ENCODE results near the gene RNF144A.
"Not testable (repeated sequence)": the region's sequence is repeated elsewhere in the genome, so short reads cannot be mapped to it uniquely, and the experiment has no call there.

The RNF144A gene

GRCh38 chr2:6885968-6886367, 31.2 kb upstream of the RNF144A start:
- no peaks in the 10 kb centered on the region for H3K9me3 Mint-ChIP-seq
- DNase-seq, result no peak
- H3K4me3 Mint-ChIP-seq, result no peak overlapping the region
- no peak for ATAC-seq (replicated peaks)
- no peak overlapping the region for H3K27ac Mint-ChIP-seq
- peaks cover 0 to 9% of the 10 kb centered on the region in 2 donors for H3K27me3 Mint-ChIP-seq
- no peaks in the 10 kb centered on the region for H3K36me3 Mint-ChIP-seq (ENCODE audit: insufficient read depth)
- peaks cover 2% of the 10 kb centered on the region in 2 donors for H3K4me1 Mint-ChIP-seq (ENCODE audit: low read depth in 2 of 2)

GRCh38 chr2:6887751-6888192, 29.4 kb upstream of the RNF144A start:
- H3K9me3 Mint-ChIP-seq, result no peaks in the 10 kb centered on the region
- peaks cover 0 to 9% of the 10 kb centered on the region in 2 donors for H3K27me3 Mint-ChIP-seq
- H3K27ac Mint-ChIP-seq, result no peak overlapping the region
- H3K36me3 Mint-ChIP-seq (ENCODE audit: insufficient read depth), result no peaks in the 10 kb centered on the region
- no peak overlapping the region for H3K4me3 Mint-ChIP-seq
- DNase-seq (no peak), ATAC-seq (replicated peaks) (no peak)
- H3K4me1 Mint-ChIP-seq (ENCODE audit: low read depth in 2 of 2), result no peaks in the 10 kb centered on the region

DNA sequence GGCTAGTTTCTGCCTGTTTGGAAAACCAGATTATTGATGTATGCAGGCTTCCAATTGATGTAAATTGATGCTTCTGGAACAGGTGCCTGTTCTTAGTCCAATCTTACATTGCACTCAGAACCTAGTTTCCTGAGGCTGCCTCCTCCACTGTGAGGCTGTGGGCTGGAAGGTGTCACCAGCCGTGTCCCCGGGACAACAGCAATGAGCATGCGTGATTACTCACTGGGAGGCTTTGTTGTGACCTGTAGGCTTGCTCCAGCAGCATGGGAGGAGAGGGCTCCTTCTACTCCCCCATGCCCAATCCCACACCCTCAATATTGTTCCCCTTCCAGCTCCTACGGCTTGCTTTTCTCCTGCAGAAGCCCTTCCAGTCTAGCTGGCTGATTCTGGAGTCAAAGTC, 28.5 kb upstream of the RNF144A start:
- Mint-ChIP-seq H3K4me1 (ENCODE audit: low read depth in 2 of 2) (no peaks in the 10 kb centered on the region), H3K9me3 (no peaks in the 10 kb centered on the region), H3K4me3 (no peak overlapping the region), H3K27ac (no peak overlapping the region), H3K27me3 (peaks cover 0 to 8% of the 10 kb centered on the region in 2 donors), H3K36me3 (ENCODE audit: insufficient read depth) (no peaks in the 10 kb centered on the region)
- ATAC-seq (replicated peaks), result no peak
- no peak for DNase-seq

DNA sequence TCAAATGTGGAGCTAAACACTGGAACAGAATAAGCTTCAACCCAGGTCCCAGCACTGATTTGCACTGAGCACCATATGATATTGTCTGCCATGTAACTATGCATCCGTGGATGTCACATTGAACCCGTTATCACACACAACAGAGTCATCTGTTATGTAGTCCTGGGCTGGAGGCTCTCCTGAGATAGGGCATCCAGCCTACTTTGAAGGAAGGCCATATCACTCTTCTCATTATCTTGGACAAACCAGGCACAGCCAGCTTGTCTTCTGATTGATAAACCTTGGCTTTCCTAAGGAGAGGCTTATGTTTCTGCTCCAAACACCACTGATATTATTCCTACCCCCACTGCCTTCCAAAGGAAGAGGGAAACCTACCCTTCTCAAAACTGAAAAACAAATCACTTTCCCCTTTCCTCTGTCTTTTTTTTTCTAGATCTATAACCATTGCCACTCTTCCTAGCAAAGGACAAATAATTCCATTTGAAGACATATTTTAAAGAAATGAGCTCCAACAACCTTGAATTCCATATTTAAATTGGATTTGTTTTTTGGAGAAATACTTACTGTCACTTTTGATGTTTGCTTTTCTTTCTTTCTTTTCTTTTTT, 23.2 kb upstream of the RNF144A start:
- Mint-ChIP-seq H3K36me3 (ENCODE audit: insufficient read depth) (peaks cover 6% of the 10 kb centered on the region), H3K4me3 (no peak overlapping the region), H3K4me1 (ENCODE audit: low read depth in 2 of 2) (peaks cover 0 to 1% of the 10 kb centered on the region in 2 donors), H3K27me3 (no peaks in the 10 kb centered on the region), H3K9me3 (no peaks in the 10 kb centered on the region), H3K27ac (no peak overlapping the region)
- DNase-seq, result no peak
- ATAC-seq (replicated peaks), result no peak

- ATAC-seq (replicated peaks), result peak; percentile 49
- H3K36me3 Mint-ChIP-seq (ENCODE audit: insufficient read depth), result peaks cover 6% of the 10 kb centered on the region
Measured at GRCh38 chr2:6896930-6897759, 20.1 kb upstream of the RNF144A start.

DNA sequence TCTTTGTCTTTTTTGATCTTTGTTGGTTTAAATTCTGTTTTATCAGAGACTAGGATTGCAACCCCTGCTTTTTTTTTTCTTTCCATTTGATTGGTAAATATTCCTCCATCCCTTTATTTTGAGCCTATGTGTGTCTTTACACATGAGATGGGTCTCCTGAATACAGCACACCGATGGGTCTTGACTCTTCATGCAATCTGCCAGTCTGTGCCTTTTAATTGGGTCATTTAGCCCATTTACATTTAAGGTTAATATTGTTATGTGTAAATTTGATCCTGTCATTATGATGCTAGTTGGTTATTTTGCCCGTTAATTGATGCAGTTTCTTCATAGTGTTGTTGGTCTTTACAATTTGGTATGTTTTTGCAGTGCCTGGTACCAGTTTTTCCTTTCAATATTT, 14.6 kb upstream of the RNF144A start:
- DNase-seq; H3K36me3 Mint-ChIP-seq (ENCODE audit: insufficient read depth); H3K27ac Mint-ChIP-seq; H3K4me3 Mint-ChIP-seq; H3K27me3 Mint-ChIP-seq; H3K9me3 Mint-ChIP-seq; ATAC-seq (replicated peaks): not testable (repeated sequence)
- H3K4me1 Mint-ChIP-seq (ENCODE audit: low read depth in 2 of 2), result peaks cover 12 to 23% of the 10 kb centered on the region in 2 donors

More at GRCh38 chr2:6896930-6897759, 20.1 kb upstream of the RNF144A start:
- Mint-ChIP-seq H3K27ac (no peak overlapping the region), H3K4me3 (no peak overlapping the region), H3K27me3 (no peaks in the 10 kb centered on the region), H3K9me3 (peaks cover 0 to 2% of the 10 kb centered on the region in 2 donors), H3K4me1 (ENCODE audit: low read depth in 2 of 2) (peaks cover 1 to 3% of the 10 kb centered on the region in 2 donors)
- DNase-seq, result no peak

GRCh38 chr2:6905668-6906067, 11.5 kb upstream of the RNF144A start:
- H3K4me3 Mint-ChIP-seq, result no peak overlapping the region
- no peak overlapping the region for H3K27ac Mint-ChIP-seq
- ATAC-seq (replicated peaks) (no peak), DNase-seq (no peak)
- H3K4me1 Mint-ChIP-seq (ENCODE audit: low read depth in 2 of 2), result peaks cover 36 to 54% of the 10 kb centered on the region in 2 donors
- no peaks in the 10 kb centered on the region for H3K27me3 Mint-ChIP-seq
- peaks cover 0 to 7% of the 10 kb centered on the region in 2 donors for H3K9me3 Mint-ChIP-seq
- H3K36me3 Mint-ChIP-seq (ENCODE audit: insufficient read depth), result no peaks in the 10 kb centered on the region

DNA sequence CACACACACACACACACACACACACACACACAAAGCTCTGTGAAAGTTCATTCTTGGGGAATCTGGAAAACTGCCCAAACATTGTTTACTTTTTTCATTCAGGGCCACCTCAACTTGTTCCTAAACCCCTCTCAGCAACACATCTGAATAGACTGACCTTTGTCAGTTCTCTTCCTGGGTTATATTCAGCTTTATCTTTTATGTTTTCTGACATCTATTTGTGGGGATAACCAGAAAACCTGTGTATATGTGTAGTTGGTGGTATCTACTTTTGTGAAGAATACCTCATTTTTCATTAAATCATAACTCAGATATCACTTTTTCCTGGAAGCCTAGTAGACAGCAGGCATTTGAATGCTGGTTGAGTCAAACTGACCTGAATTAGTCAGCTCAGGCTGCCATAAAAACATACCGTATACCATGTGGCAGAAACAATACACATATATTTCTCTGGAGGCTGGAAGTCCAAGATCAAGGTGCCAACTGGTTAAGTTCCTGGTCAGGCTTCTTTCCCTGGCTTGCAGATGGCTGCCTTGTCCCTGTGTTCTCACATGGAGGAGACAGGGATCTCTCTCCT, 11.0 kb upstream of the RNF144A start:
- H3K9me3 Mint-ChIP-seq, result peaks cover 0 to 7% of the 10 kb centered on the region in 2 donors
- ATAC-seq (replicated peaks), result no peak
- H3K4me1 Mint-ChIP-seq (ENCODE audit: low read depth in 2 of 2), result peaks cover 40 to 60% of the 10 kb centered on the region in 2 donors
- H3K27ac Mint-ChIP-seq, result no peak overlapping the region
- DNase-seq, result no peak
- H3K4me3 Mint-ChIP-seq, result no peak overlapping the region
- H3K36me3 Mint-ChIP-seq (ENCODE audit: insufficient read depth), result no peaks in the 10 kb centered on the region
- H3K27me3 Mint-ChIP-seq, result no peaks in the 10 kb centered on the region

DNA sequence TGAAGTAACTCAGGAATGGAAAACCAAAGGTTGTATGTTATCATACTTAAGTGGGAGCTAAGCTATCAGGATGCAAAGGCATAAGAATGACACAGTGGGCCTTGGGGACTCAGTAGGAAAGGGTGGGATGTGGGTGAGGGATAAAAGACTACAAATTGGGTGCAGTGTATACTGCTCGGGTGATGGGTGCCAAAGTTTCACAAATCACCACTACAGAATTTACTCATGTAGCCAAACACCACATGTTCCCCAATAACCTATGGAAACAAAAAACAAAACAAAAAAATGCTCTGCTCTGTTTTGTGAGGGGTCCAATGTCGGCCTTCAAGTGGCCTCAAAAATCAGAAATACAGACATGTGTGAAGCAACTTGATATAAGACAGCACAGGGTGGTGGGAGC, 8.9 kb upstream of the RNF144A start:
- Mint-ChIP-seq H3K27ac (peak overlapping the region; percentile 36 to 90), H3K4me3 (no peak overlapping the region), H3K9me3 (peaks cover 0 to 2% of the 10 kb centered on the region in 2 donors), H3K4me1 (ENCODE audit: low read depth in 2 of 2) (peaks cover 52 to 73% of the 10 kb centered on the region in 2 donors), H3K27me3 (no peaks in the 10 kb centered on the region), H3K36me3 (ENCODE audit: insufficient read depth) (no peaks in the 10 kb centered on the region)
- no peak for ATAC-seq (replicated peaks)
- DNase-seq, result no peak

GRCh38 chr2:6909431-6910385, 7.5 kb upstream of the RNF144A start:
- Mint-ChIP-seq H3K4me1 (ENCODE audit: low read depth in 2 of 2) (peaks cover 61 to 83% of the 10 kb centered on the region in 2 donors), H3K9me3 (no peaks in the 10 kb centered on the region), H3K27ac (peak overlapping the region; percentile 36 to 90), H3K4me3 (peak overlapping the region; percentile 46 to 74), H3K36me3 (ENCODE audit: insufficient read depth) (no peaks in the 10 kb centered on the region), H3K27me3 (no peaks in the 10 kb centered on the region)
- peak; percentile 24 to 51 (median 26) for DNase-seq
- ATAC-seq (replicated peaks), result peak; percentile 98

DNA sequence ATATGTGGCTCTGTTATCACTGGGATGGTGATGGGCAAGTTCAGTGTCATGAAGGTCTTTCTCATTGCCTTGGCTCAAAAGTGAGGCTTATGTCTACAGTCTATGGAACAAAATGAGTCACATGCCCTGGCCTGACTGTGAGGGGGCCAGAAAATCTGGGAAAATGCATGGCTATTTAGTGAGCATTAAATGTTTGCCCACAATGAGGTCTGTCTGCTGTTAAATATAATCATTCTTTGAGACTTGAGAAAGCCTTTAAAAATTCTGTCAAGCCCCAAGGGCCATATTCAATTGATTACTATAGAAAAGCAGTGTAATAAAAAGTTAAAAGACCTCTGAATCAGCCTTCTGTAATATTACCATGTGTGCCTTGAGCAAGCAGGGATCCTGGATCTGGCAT, 5.5 kb upstream of the RNF144A start:
- ATAC-seq (replicated peaks) (no peak), DNase-seq (no peak)
- H3K27me3 Mint-ChIP-seq, result no peaks in the 10 kb centered on the region
- no peaks in the 10 kb centered on the region for H3K36me3 Mint-ChIP-seq (ENCODE audit: insufficient read depth)
- no peaks in the 10 kb centered on the region for H3K9me3 Mint-ChIP-seq
- peak overlapping the region; percentile 43 to 49 for H3K4me3 Mint-ChIP-seq
- H3K27ac Mint-ChIP-seq, result peak overlapping the region; percentile 76 to 90
- peaks cover 59 to 82% of the 10 kb centered on the region in 2 donors for H3K4me1 Mint-ChIP-seq (ENCODE audit: low read depth in 2 of 2)

DNA sequence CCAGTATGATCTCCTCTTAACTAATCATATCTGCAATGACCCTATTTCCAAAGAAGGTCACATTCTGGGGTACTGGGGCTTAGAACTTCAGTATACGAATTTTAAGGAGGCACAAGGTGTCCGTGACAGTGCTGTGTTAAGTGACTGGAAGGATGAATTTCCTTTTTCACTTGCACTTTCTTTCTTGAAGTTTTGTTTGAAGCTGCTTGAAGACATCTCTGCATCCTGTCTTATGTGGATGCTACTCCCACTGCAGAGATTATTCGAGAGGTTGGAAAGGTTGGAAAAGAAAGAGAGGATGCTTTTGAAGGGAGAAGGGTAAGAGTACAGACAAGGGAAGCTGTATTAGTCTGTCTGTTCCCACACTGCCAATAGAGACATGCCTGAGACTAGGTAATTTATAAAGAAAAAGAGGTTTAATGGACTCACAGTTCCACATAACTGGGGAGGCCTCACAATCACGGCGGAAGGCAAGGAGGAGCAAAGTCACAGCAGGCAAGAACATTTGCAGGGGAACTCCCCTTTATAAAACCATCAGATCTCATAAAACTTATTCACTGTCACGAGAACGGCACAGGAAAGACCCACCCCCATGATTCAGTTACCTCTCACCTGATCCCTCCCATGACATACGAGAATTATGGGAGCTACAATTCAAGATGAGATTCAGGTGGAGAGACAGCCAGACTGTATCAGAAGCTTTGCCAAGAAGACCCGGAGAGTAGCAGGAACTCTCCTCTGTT, 3.6 kb upstream of the RNF144A start:
- H3K9me3 Mint-ChIP-seq, result no peaks in the 10 kb centered on the region
- H3K4me3 Mint-ChIP-seq, result peak overlapping the region in 1 of 2 donors; percentile 20
- peak overlapping the region; percentile 33 to 35 for H3K27ac Mint-ChIP-seq
- peaks cover 47 to 63% of the 10 kb centered on the region in 2 donors for H3K4me1 Mint-ChIP-seq (ENCODE audit: low read depth in 2 of 2)
- H3K27me3 Mint-ChIP-seq, result no peaks in the 10 kb centered on the region
- DNase-seq (no peak), ATAC-seq (replicated peaks) (no peak)
- peaks cover 4% of the 10 kb centered on the region for H3K36me3 Mint-ChIP-seq (ENCODE audit: insufficient read depth)
